ENCODE data around the gene LARGE1. TPM values are rescaled to one million over a fixed set of nuclear protein-coding genes. Genes with fewer than 3 reads are reported as not detected.

The LARGE1 gene
- total RNA-seq, 4 donors from 2014 or later = 78.1 to 156 (median 104) TPM

- Histone ChIP-seq H3K4me3 (no peak overlapping the region), H3K27me3 (no peaks in the 10 kb centered on the region), H3K36me3 (no peaks in the 10 kb centered on the region), H3K4me1 (peaks cover 0 to 13% (median 0%) of the 10 kb centered on the region in 4 donors), H3K9me3 (no peaks in the 10 kb centered on the region), H3K27ac (peak overlapping the region in 2 of 4 donors; percentile 6 to 7)
- DNase-seq = no peak
- TF ChIP-seq POLR2A (IDR thresholded peaks at IDR 0.05) (no peak), CTCF (IDR thresholded peaks at IDR 0.05) (no peak)
These were observed 342.3 kb downstream of the LARGE1 start for GRCh38 chr22:33577862-33578411.

GRCh38 chr22:33576205-33576604 is 344.1 kb downstream of the LARGE1 start:
- Histone ChIP-seq H3K9me3 (no peaks in the 10 kb centered on the region), H3K36me3 (no peaks in the 10 kb centered on the region), H3K4me3 (no peak overlapping the region), H3K27me3 (no peaks in the 10 kb centered on the region), H3K27ac (no peak overlapping the region), H3K4me1 (peaks cover 0 to 13% (median 0%) of the 10 kb centered on the region in 4 donors)
- DNase-seq = no peak
- TF ChIP-seq POLR2A (IDR thresholded peaks at IDR 0.05) (no peak), CTCF (IDR thresholded peaks at IDR 0.05) (no peak)

GRCh38 chr22:33575771-33576170 is 344.5 kb downstream of the LARGE1 start:
- H3K27me3 ChIP-seq = no peaks in the 10 kb centered on the region
- no peak for TF ChIP-seq POLR2A (IDR thresholded peaks at IDR 0.05)
- TF ChIP-seq CTCF (IDR thresholded peaks at IDR 0.05) = no peak
- no peaks in the 10 kb centered on the region for H3K9me3 ChIP-seq
- no peak for DNase-seq
- no peak overlapping the region for H3K27ac ChIP-seq
- no peaks in the 10 kb centered on the region for H3K36me3 ChIP-seq
- peaks cover 0 to 13% (median 0%) of the 10 kb centered on the region in 4 donors for H3K4me1 ChIP-seq
- H3K4me3 ChIP-seq = no peak overlapping the region

GRCh38 chr22:33575041-33575440 is 345.2 kb downstream of the LARGE1 start:
- H3K27ac ChIP-seq = no peak overlapping the region
- H3K36me3 ChIP-seq = no peaks in the 10 kb centered on the region
- no peaks in the 10 kb centered on the region for H3K27me3 ChIP-seq
- no peaks in the 10 kb centered on the region for H3K9me3 ChIP-seq
- DNase-seq = no peak
- no peak for TF ChIP-seq POLR2A (IDR thresholded peaks at IDR 0.05)
- no peak overlapping the region for H3K4me3 ChIP-seq
- peaks cover 0 to 13% (median 0%) of the 10 kb centered on the region in 4 donors for H3K4me1 ChIP-seq

GRCh38 chr22:33573479-33573878 is 346.8 kb downstream of the LARGE1 start:
- Histone ChIP-seq H3K9me3 (no peaks in the 10 kb centered on the region), H3K4me1 (peaks cover 0 to 13% (median 6%) of the 10 kb centered on the region in 4 donors), H3K4me3 (no peak overlapping the region), H3K27me3 (no peaks in the 10 kb centered on the region), H3K36me3 (no peaks in the 10 kb centered on the region), H3K27ac (no peak overlapping the region)
- no peak for TF ChIP-seq CTCF (IDR thresholded peaks at IDR 0.05)
- no peak for DNase-seq

GRCh38 chr22:33572086-33572485 is 348.2 kb downstream of the LARGE1 start:
- H3K27me3 ChIP-seq = no peaks in the 10 kb centered on the region
- no peak overlapping the region for H3K4me3 ChIP-seq
- H3K36me3 ChIP-seq = no peaks in the 10 kb centered on the region
- H3K27ac ChIP-seq = no peak overlapping the region
- H3K9me3 ChIP-seq = no peaks in the 10 kb centered on the region
- peaks cover 0 to 21% (median 2%) of the 10 kb centered on the region in 4 donors for H3K4me1 ChIP-seq
- no peak for DNase-seq
- TF ChIP-seq POLR2A (IDR thresholded peaks at IDR 0.05) (no peak), CTCF (IDR thresholded peaks at IDR 0.05) (no peak)

Data from Peyer's patch (tissue), 4 donors.